ENCODE results near the gene GFM2. TPM values are rescaled to one million over a fixed set of nuclear protein-coding genes. Genes with fewer than 3 reads are reported as not detected.

The GFM2 gene
- total and polyA plus RNA-seq, 2 of the 13 experiments (the other 11 are each of a cell fraction or from before 2014, with no cell fraction given) = 22.0 to 41.6 TPM

DNA sequence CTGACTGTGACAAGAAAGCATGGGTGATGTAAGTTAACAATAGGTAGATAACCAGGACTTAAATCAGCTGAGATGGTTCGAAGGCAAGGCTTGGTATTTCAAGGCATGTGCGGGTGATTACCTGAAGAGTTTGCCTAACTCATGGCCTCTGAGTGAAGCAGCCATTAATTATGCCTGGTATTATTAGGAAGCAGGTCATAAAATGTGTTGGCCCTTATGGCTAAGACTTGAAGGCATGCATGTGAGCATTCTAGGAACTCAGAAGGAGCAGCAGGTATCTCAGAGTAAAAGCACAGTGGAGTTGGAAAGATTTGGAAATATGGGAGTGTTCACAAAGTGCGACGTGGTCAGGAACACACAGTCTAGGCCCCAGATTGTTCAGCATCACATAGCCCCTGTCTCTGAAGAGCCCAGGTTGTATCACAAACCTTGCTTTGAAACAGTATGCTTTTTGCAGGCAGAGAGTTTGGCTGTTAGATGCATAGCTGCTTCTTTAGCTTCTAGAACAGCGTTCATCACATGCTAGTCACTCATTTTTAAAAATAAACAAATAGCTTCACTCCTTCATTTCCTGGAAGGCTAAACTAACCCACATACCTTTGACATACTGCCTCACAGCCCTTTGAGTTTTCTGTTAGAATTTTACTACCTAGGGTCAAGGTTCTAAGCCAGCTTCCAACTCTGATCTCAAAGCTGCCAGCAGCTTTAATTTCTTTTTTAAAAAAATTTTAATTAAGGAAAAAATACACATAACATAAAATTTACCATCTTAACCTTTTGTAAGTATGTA is 79.8 kb downstream of the GFM2 start:
- Histone ChIP-seq H3K4me2 (ENCODE audit: low read depth, low read length) (peak overlapping the region; percentile 89), H3K36me3 (replicated peaks in 1 of 2; ENCODE audit: control insufficient read depth in 1 of 2, insufficient read depth in 2 of 2, low read length in 2 of 2) (peaks cover 2 to 6% of the 10 kb centered on the region in 2 experiments; a peak in 1 of 5 replicates), H3K4me3 (replicated peaks in 1 of 3; ENCODE audit: insufficient read depth in 1 of 3, low read depth in 2 of 3, low read length in 3 of 3) (peak overlapping the region in 1 of 3 experiments; percentile 6; a peak in 1 of 6 replicates), H3K27ac (ENCODE audit: extremely low read length, insufficient read depth, low read length) (no peak overlapping the region), H4K20me1 (ENCODE audit: insufficient read depth, low read length) (no peaks in the 10 kb centered on the region), H3K4me1 (ENCODE audit: insufficient read depth, low read length) (peaks cover 27% of the 10 kb centered on the region), H3K27me3 (ENCODE audit: control insufficient read depth in 1 of 2, insufficient read depth in 2 of 2, low read length in 2 of 2) (no peaks in the 10 kb centered on the region), H3K79me2 (ENCODE audit: insufficient read depth, low read length) (peaks cover 3% of the 10 kb centered on the region), H2AFZ (ENCODE audit: low read length) (no peak overlapping the region), H3K9ac (ENCODE audit: insufficient read depth, low read depth, low read length) (no peak overlapping the region), H3K9me3 (ENCODE audit: low read length) (no peaks in the 10 kb centered on the region)
- ChIA-PET POLR2A (no interaction called here), CTCF (ENCODE audit: low intra/inter-chr PET ratio, low total read pairs) (no interaction called here)
- in situ Hi-C loops (cut with HindIII; ENCODE audit: extremely low pct_ligation_motif_present, low pct_unique_long_range_greater_than_20kb) = loop anchor here (25.0 kb wide), 1 partner anchor 825 kb away; the partner anchor contains the start of genes CERT1 and POLK
- intact Hi-C loops (cut with micrococcal nuclease; ENCODE audit: unreplicated experiment) = no loop called here
- no TSS peak for BruUV-seq (replicated peaks)
- ATAC-seq = no peak
- no peak for DNase-seq (ENCODE audit: low spot score)
- WGBS (ENCODE audit: low lambda C conversion rate) = 86% methylated on average over 5 of the region's 5 CpGs
- peak; percentile 36 for FAIRE-seq
- peak; percentile 89 for TF ChIP-seq PPARG (CRISPR knock-in tag; conservative IDR thresholded peaks at IDR 0.05)
- TF ChIP-seq THAP11 (CRISPR knock-in tag; IDR thresholded peaks at IDR 0.05) = no peak
- peak; percentile 32; the same call in 1 of the 2 replicates for TF ChIP-seq RARA (CRISPR knock-in tag; IDR thresholded peaks at IDR 0.05)
- no peak for TF ChIP-seq E2F1 (CRISPR knock-in tag; IDR thresholded peaks at IDR 0.05)
- TF ChIP-seq ZNF260 (CRISPR knock-in tag; IDR thresholded peaks at IDR 0.05; ENCODE audit: borderline replicate concordance, low read depth) = no peak
- TF ChIP-seq MXD3 (CRISPR knock-in tag; IDR thresholded peaks at IDR 0.05) = no peak
- no peak for TF ChIP-seq TOE1 (CRISPR knock-in tag; IDR thresholded peaks at IDR 0.05)
- TF ChIP-seq, protein P1, sequence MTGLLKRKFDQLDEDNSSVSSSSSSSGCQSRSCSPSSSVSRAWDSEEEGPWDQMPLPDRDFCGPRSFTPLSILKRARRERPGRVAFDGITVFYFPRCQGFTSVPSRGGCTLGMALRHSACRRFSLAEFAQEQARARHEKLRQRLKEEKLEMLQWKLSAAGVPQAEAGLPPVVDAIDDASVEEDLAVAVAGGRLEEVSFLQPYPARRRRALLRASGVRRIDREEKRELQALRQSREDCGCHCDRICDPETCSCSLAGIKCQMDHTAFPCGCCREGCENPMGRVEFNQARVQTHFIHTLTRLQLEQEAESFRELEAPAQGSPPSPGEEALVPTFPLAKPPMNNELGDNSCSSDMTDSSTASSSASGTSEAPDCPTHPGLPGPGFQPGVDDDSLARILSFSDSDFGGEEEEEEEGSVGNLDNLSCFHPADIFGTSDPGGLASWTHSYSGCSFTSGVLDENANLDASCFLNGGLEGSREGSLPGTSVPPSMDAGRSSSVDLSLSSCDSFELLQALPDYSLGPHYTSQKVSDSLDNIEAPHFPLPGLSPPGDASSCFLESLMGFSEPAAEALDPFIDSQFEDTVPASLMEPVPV (CRISPR knock-in tag; IDR thresholded peaks at IDR 0.05) = no peak
- TF ChIP-seq, protein P2, sequence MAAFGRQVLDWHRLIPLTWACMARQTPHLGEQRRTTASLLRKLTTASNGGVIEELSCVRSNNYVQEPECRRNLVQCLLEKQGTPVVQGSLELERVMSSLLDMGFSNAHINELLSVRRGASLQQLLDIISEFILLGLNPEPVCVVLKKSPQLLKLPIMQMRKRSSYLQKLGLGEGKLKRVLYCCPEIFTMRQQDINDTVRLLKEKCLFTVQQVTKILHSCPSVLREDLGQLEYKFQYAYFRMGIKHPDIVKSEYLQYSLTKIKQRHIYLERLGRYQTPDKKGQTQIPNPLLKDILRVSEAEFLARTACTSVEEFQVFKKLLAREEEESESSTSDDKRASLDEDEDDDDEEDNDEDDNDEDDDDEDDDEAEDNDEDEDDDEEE (CRISPR knock-in tag; IDR thresholded peaks at IDR 0.05) = no peak
- no peak for TF ChIP-seq ZNF792 (CRISPR knock-in tag; IDR thresholded peaks at IDR 0.05)
- no peak for TF ChIP-seq MYPOP (CRISPR knock-in tag; IDR thresholded peaks at IDR 0.05)
- no peak for TF ChIP-seq ZNF788 (CRISPR knock-in tag; IDR thresholded peaks at IDR 0.05; ENCODE audit: borderline replicate concordance)
- TF ChIP-seq, protein P3, sequence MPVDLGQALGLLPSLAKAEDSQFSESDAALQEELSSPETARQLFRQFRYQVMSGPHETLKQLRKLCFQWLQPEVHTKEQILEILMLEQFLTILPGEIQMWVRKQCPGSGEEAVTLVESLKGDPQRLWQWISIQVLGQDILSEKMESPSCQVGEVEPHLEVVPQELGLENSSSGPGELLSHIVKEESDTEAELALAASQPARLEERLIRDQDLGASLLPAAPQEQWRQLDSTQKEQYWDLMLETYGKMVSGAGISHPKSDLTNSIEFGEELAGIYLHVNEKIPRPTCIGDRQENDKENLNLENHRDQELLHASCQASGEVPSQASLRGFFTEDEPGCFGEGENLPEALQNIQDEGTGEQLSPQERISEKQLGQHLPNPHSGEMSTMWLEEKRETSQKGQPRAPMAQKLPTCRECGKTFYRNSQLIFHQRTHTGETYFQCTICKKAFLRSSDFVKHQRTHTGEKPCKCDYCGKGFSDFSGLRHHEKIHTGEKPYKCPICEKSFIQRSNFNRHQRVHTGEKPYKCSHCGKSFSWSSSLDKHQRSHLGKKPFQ (CRISPR knock-in tag; IDR thresholded peaks at IDR 0.05; ENCODE audit: insufficient replicate concordance) = no peak
- TF ChIP-seq ZNF598 (CRISPR knock-in tag; IDR thresholded peaks at IDR 0.05; ENCODE audit: borderline replicate concordance) = no peak
- TF ChIP-seq BCL6 (CRISPR knock-in tag; IDR thresholded peaks at IDR 0.05) = peak; percentile 80
